Measurements from ENCODE around the gene SETD4. TPM values are rescaled to one million over a fixed set of nuclear protein-coding genes. Genes with fewer than 3 reads are reported as not detected.

The SETD4 gene
- total and polyA plus RNA-seq, 5 donors, result 6.2 to 13.2 (median 8.4) TPM

GRCh38 chr21:36097427-36098181 lies 37.3 kb upstream of the SETD4 start:
- Histone ChIP-seq H3K4me1 (ENCODE audit: control insufficient read depth, insufficient read depth, low read length) (peaks cover 1% of the 10 kb centered on the region), H3K4me3 (ENCODE audit: low read length) (no peak overlapping the region), H3K27ac (ENCODE audit: low read length) (no peak overlapping the region), H3K9me3 (ENCODE audit: control insufficient read depth, low read length) (no peaks in the 10 kb centered on the region), H3K27me3 (ENCODE audit: control insufficient read depth, insufficient read depth) (no peaks in the 10 kb centered on the region)
- intact Hi-C loops (cut with DNase I), result no loop called here
- WGBS, result 67% methylated on average over 8 of the region's 8 CpGs
- DNase-seq, result no peak
- ATAC-seq, result no peak

GRCh38 chr21:36096398-36097290 lies 36.3 kb upstream of the SETD4 start:
- WGBS, result 44% methylated on average over 1 of the region's 1 CpG
- intact Hi-C loops (cut with DNase I), result no loop called here
- H3K27me3 ChIP-seq (ENCODE audit: control insufficient read depth, insufficient read depth), result no peaks in the 10 kb centered on the region
- ATAC-seq (no peak), DNase-seq (no peak)
- peaks cover 1% of the 10 kb centered on the region for H3K4me1 ChIP-seq (ENCODE audit: control insufficient read depth, insufficient read depth, low read length)
- H3K9me3 ChIP-seq (ENCODE audit: control insufficient read depth, low read length), result no peaks in the 10 kb centered on the region
- no peak overlapping the region for H3K27ac ChIP-seq (ENCODE audit: low read length)
- H3K4me3 ChIP-seq (ENCODE audit: low read length), result no peak overlapping the region

- H3K4me3 ChIP-seq (ENCODE audit: low read length), result no peak overlapping the region
- intact Hi-C loops (cut with DNase I), result no loop called here
- 83% methylated on average over 1 of the region's 1 CpG for WGBS
These were observed 33.2 kb upstream of the SETD4 start for GRCh38 chr21:36093512-36093911.

GRCh38 chr21:36092681-36093080 lies 32.4 kb upstream of the SETD4 start:
- DNase-seq, result no peak
- Histone ChIP-seq H3K9me3 (ENCODE audit: control insufficient read depth, low read length) (no peaks in the 10 kb centered on the region), H3K27ac (ENCODE audit: low read length) (no peak overlapping the region), H3K4me1 (ENCODE audit: control insufficient read depth, insufficient read depth, low read length) (peaks cover under 1% of the 10 kb centered on the region), H3K27me3 (ENCODE audit: control insufficient read depth, insufficient read depth) (no peaks in the 10 kb centered on the region), H3K4me3 (ENCODE audit: low read length) (no peak overlapping the region)
- intact Hi-C loops (cut with DNase I), result no loop called here
- ATAC-seq, result no peak

More at GRCh38 chr21:36093512-36093911, 33.2 kb upstream of the SETD4 start:
- ATAC-seq, result no peak
- no peak for DNase-seq
- Histone ChIP-seq H3K9me3 (ENCODE audit: control insufficient read depth, low read length) (no peaks in the 10 kb centered on the region), H3K4me1 (ENCODE audit: control insufficient read depth, insufficient read depth, low read length) (peaks cover 1% of the 10 kb centered on the region), H3K27me3 (ENCODE audit: control insufficient read depth, insufficient read depth) (no peaks in the 10 kb centered on the region), H3K27ac (ENCODE audit: low read length) (no peak overlapping the region)

- H3K27ac ChIP-seq (ENCODE audit: low read length), result no peak overlapping the region
These were observed 29.6 kb upstream of the SETD4 start for GRCh38 chr21:36089946-36090345.

GRCh38 chr21:36087362-36088138 lies 27.2 kb upstream of the SETD4 start:
- 51% methylated on average over 6 of the region's 6 CpGs for WGBS
- H3K27ac ChIP-seq (ENCODE audit: low read length), result peak overlapping the region; percentile 75
- peaks cover 5% of the 10 kb centered on the region for H3K4me1 ChIP-seq (ENCODE audit: control insufficient read depth, insufficient read depth, low read length)
- intact Hi-C loops (cut with DNase I), result no loop called here
- DNase-seq (no peak), ATAC-seq (peak in 1 of 2 donors; percentile 26)
- H3K27me3 ChIP-seq (ENCODE audit: control insufficient read depth, insufficient read depth), result no peaks in the 10 kb centered on the region
- H3K4me3 ChIP-seq (ENCODE audit: low read length), result no peak overlapping the region
- H3K9me3 ChIP-seq (ENCODE audit: control insufficient read depth, low read length), result no peaks in the 10 kb centered on the region

More at GRCh38 chr21:36089946-36090345, 29.6 kb upstream of the SETD4 start:
- Histone ChIP-seq H3K27me3 (ENCODE audit: control insufficient read depth, insufficient read depth) (no peaks in the 10 kb centered on the region), H3K4me1 (ENCODE audit: control insufficient read depth, insufficient read depth, low read length) (peaks cover 5% of the 10 kb centered on the region), H3K9me3 (ENCODE audit: control insufficient read depth, low read length) (no peaks in the 10 kb centered on the region), H3K4me3 (ENCODE audit: low read length) (no peak overlapping the region)
- DNase-seq (no peak), ATAC-seq (no peak)
- intact Hi-C loops (cut with DNase I), result no loop called here
- 89% methylated on average over 3 of the region's 3 CpGs for WGBS

GRCh38 chr21:36082237-36082664 lies 21.9 kb upstream of the SETD4 start:
- intact Hi-C loops (cut with DNase I), result no loop called here
- DNase-seq, result no peak
- Histone ChIP-seq H3K4me1 (ENCODE audit: control insufficient read depth, insufficient read depth, low read length) (peaks cover under 1% of the 10 kb centered on the region), H3K27me3 (ENCODE audit: control insufficient read depth, insufficient read depth) (no peaks in the 10 kb centered on the region), H3K9me3 (ENCODE audit: control insufficient read depth, low read length) (no peaks in the 10 kb centered on the region), H3K27ac (ENCODE audit: low read length) (no peak overlapping the region), H3K4me3 (ENCODE audit: low read length) (no peak overlapping the region)
- 83% methylated on average over 3 of the region's 3 CpGs for WGBS
- no peak for ATAC-seq

GRCh38 chr21:36080386-36080785 lies 20.1 kb upstream of the SETD4 start:
- no peak for DNase-seq
- Histone ChIP-seq H3K9me3 (ENCODE audit: control insufficient read depth, low read length) (no peaks in the 10 kb centered on the region), H3K27me3 (ENCODE audit: control insufficient read depth, insufficient read depth) (no peaks in the 10 kb centered on the region), H3K4me3 (ENCODE audit: low read length) (no peak overlapping the region), H3K4me1 (ENCODE audit: control insufficient read depth, insufficient read depth, low read length) (no peaks in the 10 kb centered on the region), H3K27ac (ENCODE audit: low read length) (no peak overlapping the region)
- intact Hi-C loops (cut with DNase I), result no loop called here
- no peak for ATAC-seq
- whole genome bisulfite sequencing, result 85% methylated on average over 1 of the region's 1 CpG

- H3K27ac ChIP-seq (ENCODE audit: low read length), result no peak overlapping the region
- H3K4me3 ChIP-seq (ENCODE audit: low read length), result no peak overlapping the region
- no peaks in the 10 kb centered on the region for H3K9me3 ChIP-seq (ENCODE audit: control insufficient read depth, low read length)
- no peak for ATAC-seq
- no peaks in the 10 kb centered on the region for H3K27me3 ChIP-seq (ENCODE audit: control insufficient read depth, insufficient read depth)
- DNase-seq, result no peak
- H3K4me1 ChIP-seq (ENCODE audit: control insufficient read depth, insufficient read depth, low read length), result no peaks in the 10 kb centered on the region
- WGBS, result 79% methylated on average over 8 of the region's 8 CpGs
- intact Hi-C loops (cut with DNase I), result no loop called here
These were observed 19.3 kb upstream of the SETD4 start for GRCh38 chr21:36079671-36080070.

GRCh38 chr21:36079010-36079649 lies 18.8 kb upstream of the SETD4 start:
- Histone ChIP-seq H3K4me3 (ENCODE audit: low read length) (no peak overlapping the region), H3K9me3 (ENCODE audit: control insufficient read depth, low read length) (no peaks in the 10 kb centered on the region), H3K4me1 (ENCODE audit: control insufficient read depth, insufficient read depth, low read length) (no peaks in the 10 kb centered on the region), H3K27ac (ENCODE audit: low read length) (no peak overlapping the region), H3K27me3 (ENCODE audit: control insufficient read depth, insufficient read depth) (no peaks in the 10 kb centered on the region)
- DNase-seq (peak in 1 of 3 donors; percentile 53), ATAC-seq (peak in 1 of 2 donors; percentile 18)
- intact Hi-C loops (cut with DNase I), result no loop called here
- WGBS, result 76% methylated on average over 14 of the region's 14 CpGs

All from right cardiac atrium (tissue), 5 donors.